ENCODE measurements around the gene FKBP2.
A peak's percentile ranks its signal among the peaks of the same experiment; 100 is the strongest.

Gene FKBP2

GRCh38 chr11:64264371-64264852, 23.5 kb downstream of the FKBP2 start:
- DNase-seq (ENCODE audit: low spot score), result no peak

- DNase-seq (ENCODE audit: low spot score), result no peak
Measured at GRCh38 chr11:64265176-64266160, 24.6 kb downstream of the FKBP2 start.

DNA sequence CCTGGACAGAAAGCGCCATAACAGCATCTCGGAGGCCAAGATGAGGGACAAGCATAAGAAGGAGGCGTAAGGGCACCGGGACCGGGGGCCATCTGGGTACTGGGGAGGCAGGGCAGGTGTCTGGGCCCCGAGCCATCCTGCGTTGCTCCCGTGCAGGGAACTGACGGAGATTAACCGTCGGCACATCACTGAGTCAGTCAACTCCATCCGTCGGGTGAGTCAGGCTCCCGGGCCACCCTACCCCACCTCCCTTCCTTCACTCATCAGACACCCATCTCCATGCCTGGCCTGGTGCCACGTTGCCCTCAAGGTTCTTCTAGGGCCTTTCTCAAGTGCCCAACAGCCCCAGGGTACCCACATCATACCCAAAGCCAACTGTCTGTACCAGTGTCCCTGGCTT, 25.4 kb downstream of the FKBP2 start:
- DNase-seq (ENCODE audit: low spot score), result no peak

GRCh38 chr11:64267207-64267945, 26.5 kb downstream of the FKBP2 start:
- DNase-seq (ENCODE audit: low spot score), result no peak

DNA sequence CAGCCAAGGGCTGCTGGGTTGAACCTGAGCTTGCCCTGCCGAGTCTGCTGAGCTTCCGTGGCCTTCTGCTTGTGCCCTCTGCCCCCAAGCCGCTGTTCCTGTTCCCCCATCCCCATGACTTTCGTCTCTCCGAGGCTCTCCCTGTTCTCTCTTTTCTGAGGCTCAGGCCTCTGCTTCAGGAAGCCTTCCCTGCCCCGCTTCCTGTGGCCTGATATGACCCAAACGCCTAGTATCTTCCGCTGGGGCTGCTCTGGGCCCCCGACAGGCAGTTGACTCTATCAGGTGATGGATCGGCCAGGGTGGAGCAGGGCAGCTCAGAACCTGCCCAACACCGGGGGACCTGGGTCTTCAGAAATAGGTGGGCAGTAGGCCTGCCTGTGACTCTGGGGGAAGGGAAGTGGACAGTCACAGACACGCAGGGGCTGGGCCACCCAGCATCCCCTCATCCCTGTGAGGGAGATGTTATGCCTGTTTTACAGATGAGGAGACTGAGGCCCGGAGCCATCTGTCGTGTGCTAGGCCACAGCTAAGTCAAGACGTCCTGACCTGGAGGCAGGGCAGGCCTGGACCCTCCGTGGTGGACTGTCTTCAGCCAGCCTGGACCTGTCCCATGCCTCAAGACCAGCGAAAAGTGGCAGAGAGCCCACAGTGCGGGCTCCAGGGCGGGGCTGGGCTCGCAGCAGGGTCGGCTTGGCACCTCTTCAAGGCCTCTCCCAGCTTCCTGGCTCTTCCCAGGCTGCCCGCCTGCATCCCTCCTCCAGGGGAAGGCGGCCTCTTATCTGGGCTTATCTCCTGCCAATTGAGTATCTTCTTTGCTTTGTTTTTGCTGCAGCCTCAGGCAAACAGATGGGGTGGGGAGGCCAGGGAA, 27.4 kb downstream of the FKBP2 start:
- no peak for DNase-seq (ENCODE audit: low spot score)

DNA sequence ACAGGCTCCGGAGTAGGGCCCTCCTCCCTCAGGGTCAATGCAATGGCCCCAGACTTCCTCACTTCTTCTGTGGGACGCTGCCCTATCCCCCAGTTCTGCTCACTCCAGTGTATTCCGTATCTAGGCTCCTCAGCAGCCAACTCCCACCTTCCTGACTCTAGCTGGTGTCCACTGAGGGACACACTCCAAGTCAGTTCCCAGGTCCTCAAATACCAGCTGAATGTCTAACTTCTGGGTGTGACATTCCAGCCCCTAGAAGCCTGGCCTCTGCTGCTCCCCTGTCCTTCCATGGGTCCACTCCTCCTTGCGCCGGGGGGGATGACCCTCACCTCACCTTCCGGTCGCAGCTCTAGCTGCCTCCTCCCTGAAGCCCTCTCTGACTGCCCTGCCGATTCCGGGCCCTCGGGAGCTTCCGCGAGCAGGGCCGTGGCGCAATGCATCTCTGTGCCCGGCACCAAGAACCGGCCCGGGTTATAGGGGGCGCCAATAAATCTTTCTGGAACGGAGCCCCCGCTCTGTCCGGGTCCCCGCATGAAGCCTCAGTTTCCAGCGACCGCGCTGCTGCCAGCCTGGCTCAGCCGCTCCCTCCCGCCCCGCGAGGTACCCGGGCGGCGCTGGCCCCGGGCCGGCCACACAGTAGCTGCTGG, 28.1 kb downstream of the FKBP2 start:
- DNase-seq (ENCODE audit: low spot score), result peak; percentile 25

GRCh38 chr11:64269540-64270220, 28.8 kb downstream of the FKBP2 start:
- peak; percentile 100 for DNase-seq (ENCODE audit: low spot score)

DNA sequence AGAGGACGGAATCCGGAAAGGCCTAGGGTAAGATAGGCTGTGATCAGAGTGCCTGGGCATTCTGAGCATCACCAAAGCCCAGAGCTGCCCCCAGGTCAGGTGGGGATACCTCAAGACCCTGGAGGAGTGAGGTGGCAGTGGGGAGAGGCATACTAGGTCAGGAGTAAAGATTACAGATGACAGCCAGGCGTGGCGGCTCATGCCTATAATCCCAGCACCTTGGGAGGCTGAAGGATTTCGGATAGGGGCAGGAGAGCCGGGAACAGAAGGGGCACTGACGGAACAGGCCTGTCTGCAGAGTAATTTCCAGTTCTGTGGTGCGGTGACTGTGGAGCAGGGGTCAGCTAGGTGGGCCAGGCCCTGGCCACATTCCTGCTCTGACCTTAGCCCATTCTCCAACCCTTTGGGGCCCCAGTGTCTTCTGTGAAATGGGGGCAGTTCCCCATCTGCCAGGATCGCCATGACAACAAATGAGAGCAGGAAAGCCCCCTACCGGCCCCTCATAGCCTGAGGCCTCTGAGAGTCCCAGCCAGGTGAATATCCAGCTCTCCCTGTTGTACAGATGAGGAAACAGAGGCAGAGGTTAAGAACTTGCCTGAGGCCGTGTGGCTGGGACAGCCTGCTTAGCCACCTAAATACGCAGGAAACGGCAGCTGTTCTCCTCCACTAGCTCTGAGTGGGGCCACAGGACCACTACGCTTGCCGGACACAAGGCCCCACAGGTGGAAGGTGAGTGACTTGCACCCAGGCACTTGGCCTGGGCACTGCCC, 34.3 kb downstream of the FKBP2 start:
- DNase-seq (ENCODE audit: low spot score), result no peak

- DNase-seq (ENCODE audit: low spot score), result no peak
Measured at GRCh38 chr11:64275841-64276240, 34.9 kb downstream of the FKBP2 start.

GRCh38 chr11:64276653-64277431, 35.9 kb downstream of the FKBP2 start:
- DNase-seq (ENCODE audit: low spot score), result no peak

GRCh38 chr11:64278576-64279190, 37.8 kb downstream of the FKBP2 start:
- DNase-seq (ENCODE audit: low spot score), result no peak

- DNase-seq (ENCODE audit: low spot score), result no peak
Measured at GRCh38 chr11:64281957-64282770, 41.3 kb downstream of the FKBP2 start.

GRCh38 chr11:64283092-64283491, 42.2 kb downstream of the FKBP2 start:
- no peak for DNase-seq (ENCODE audit: low spot score)

- DNase-seq (ENCODE audit: low spot score), result peak; percentile 96
Measured at GRCh38 chr11:64284048-64284961, 43.4 kb downstream of the FKBP2 start, which contains the start of gene BAD. TSS of gene BAD (minus strand) at chr11:64284665. CDS start at chr11:64284368, 297 bp downstream.

DNA sequence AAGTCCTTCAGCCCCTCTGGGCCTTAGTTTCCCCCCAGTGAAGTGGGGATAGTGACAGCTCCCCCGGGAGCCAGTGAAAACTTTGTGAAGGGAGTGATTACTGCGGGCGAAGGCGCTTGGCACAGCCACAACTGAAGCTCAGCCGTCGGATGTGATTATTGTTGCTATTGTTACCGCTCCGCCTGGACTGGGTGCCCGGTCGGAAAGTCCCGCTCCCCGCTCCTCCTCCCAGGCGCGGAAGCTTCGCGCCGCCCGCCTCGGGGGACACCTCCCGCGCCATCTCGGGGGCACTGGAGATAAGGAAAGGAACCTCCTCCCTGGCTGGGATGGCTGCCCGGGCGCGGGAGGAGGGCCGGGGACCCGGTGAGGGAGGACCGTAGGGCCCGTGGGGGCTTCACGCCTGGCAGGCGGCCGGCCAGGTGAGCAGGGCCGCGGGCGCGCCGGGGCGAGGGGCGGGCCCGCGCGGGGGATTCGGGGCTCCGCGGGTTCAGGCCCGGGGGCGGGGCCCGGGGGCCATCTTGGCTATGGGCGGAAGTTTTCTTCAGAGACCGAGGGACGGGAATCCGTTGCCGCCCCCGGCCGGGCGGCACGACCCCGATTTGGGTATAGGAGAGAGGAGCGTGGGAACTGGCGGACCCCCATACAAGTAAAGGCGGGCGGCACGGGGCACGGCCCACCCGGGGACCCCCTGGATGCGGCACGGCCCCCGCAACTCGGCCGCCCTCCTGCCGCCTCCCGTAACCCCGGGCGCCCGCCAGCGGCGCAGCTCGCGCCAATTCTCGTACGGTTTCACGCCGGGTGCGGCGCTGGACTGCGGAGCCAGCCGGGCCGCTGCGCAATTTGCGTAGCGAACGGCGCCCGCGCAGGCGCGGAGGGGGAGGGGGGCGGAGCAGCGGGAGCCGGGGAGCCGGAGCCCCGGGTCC, 44.3 kb downstream of the FKBP2 start, which contains the start of gene GPR137:
GPR137 (plus strand) TSS at position 887 of the 923 bp plus-strand sequence. CDS start 677 bp downstream, outside the sequence.
- peak; percentile 77 for DNase-seq (ENCODE audit: low spot score)

Measured in pons (tissue), 1 donor.